ENCODE data around the gene COL8A2. TPM values are rescaled to one million over a fixed set of nuclear protein-coding genes. Genes with fewer than 3 reads are reported as not detected.
A peak's percentile ranks its signal among the peaks of the same experiment; 100 is the strongest.

The COL8A2 gene
- total RNA-seq, 2 donors from 2014 or later: 1.3 to 1.6 TPM

DNA sequence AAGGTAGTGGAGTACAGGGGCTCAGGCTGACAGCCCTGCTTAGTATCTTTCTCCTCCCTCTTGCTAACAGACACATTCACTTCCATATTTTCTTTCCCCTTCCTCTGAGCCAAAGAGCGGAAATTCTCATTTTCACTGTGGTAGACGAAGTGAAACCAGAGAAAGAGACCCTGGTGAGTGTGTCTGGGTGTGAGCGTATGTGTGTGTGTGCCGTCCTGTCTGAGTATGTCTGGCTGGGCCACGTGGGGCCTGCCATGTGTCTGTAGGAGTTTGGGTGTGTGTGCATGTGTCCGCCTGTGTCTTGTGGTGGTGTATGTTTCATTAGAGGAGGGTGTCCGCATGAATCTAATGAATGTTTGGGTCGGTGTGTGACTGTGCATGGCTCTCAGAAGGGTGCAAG is 1.7 kb downstream of the COL8A2 start:
- intact Hi-C loops (cut with DNase I): no loop called here
- Histone ChIP-seq H3K27ac (peak overlapping the region in 1 of 4 donors; percentile 44), H3K9me3 (no peaks in the 10 kb centered on the region), H3K4me3 (no peak overlapping the region), H3K27me3 (peaks cover 0 to 9% of the 10 kb centered on the region in 2 donors), H3K4me1 (peaks cover 5% of the 10 kb centered on the region), H3K36me3 (replicated peaks in 1 of 2; ENCODE audit: insufficient read depth in 1 of 2, low read depth in 2 of 2) (no peaks in the 10 kb centered on the region)
- DNase-seq (peak in 1 of 4 donors; percentile 48), ATAC-seq (no peak)
- no peak for TF ChIP-seq POLR2A (IDR thresholded peaks at IDR 0.05)
- no peak for TF ChIP-seq CTCF (IDR thresholded peaks at IDR 0.05)
- 55 to 61% methylated on average over 8 of the region's 8 CpGs for WGBS, 2 donors

GRCh38 chr1:36122062-36123030 is 2.7 kb downstream of the COL8A2 start:
- ATAC-seq (no peak), DNase-seq (no peak)
- Histone ChIP-seq H3K4me1 (peaks cover 5% of the 10 kb centered on the region), H3K27ac (peak overlapping the region in 1 of 4 donors; percentile 44), H3K36me3 (replicated peaks in 1 of 2; ENCODE audit: insufficient read depth in 1 of 2, low read depth in 2 of 2) (no peaks in the 10 kb centered on the region), H3K9me3 (no peaks in the 10 kb centered on the region), H3K27me3 (peaks cover 0 to 9% of the 10 kb centered on the region in 2 donors), H3K4me3 (no peak overlapping the region)
- TF ChIP-seq CTCF (IDR thresholded peaks at IDR 0.05): no peak
- WGBS, 2 donors: 82 to 85% methylated on average over 10 to 12 of the region's 12 CpGs
- intact Hi-C loops (cut with DNase I): no loop called here

DNA sequence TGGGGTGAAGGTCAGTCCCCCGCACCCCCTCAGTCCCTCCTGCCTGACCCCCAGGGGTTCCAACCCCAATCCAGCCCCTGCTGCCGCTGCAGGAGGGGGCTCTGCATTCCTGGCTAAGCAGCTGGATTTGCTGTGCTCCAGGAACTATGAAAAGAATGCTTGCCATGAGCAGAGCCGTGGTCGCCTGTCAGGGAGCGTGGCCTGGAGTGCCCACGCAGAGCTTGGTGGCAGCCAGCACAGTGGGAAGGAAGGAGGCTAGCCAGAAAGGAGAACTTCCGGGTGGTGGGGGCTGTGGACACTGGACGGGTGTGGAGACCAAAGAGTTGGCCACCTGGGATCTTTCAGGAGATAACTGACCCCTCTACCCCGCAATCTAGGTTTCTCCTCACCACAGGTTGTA is 5.6 kb downstream of the COL8A2 start:
- ATAC-seq: no peak
- Histone ChIP-seq H3K9me3 (no peaks in the 10 kb centered on the region), H3K27me3 (no peaks in the 10 kb centered on the region), H3K27ac (no peak overlapping the region), H3K36me3 (replicated peaks in 1 of 2; ENCODE audit: insufficient read depth in 1 of 2, low read depth in 2 of 2) (no peaks in the 10 kb centered on the region), H3K4me1 (no peaks in the 10 kb centered on the region), H3K4me3 (no peak overlapping the region)
- no peak for DNase-seq
- intact Hi-C loops (cut with DNase I): no loop called here
- TF ChIP-seq POLR2A (IDR thresholded peaks at IDR 0.05) (no peak), CTCF (IDR thresholded peaks at IDR 0.05) (no peak)
- WGBS, 2 donors: 49% methylated on average over 9 of the region's 9 CpGs; no CpG with 5 or more reads in 1 of the 2 donors

DNA sequence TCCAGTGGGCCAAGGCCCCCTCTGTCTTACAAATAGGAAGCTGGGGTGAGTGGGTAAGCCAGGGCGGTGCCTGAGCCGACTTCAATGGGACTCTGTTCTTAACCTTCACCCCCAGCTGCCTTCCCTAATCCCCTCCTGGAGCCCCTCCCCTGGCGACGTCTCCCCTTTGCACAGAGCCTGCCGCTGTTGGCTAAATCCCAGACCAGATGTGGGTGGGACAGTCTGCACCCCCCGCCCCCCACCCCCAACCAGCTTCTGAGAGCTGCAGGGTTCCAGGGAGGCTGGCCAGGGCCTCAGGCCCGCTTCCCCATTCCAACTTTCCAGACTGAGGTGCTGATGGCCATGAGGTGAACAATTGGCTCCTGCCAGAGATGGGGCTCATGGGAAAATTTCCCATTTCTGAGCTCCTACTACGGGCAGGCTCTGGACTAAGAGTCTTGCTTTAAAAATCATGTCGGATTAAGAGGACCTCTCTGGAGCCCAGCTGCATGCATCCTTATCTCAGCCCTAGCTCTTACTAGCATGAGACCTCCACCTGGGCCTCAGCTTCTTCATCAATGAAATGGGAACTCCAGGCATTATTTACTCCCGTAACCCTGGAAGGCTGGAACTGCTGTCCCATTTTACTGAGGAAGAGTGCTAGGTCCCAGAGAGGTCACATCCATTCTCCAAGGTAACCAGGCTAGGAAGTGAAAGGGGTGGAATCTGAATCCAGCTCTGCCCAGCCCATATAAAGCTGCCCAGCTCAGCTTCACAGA is 6.4 kb downstream of the COL8A2 start:
- DNase-seq: no peak

More for the DNA sequence above, 6.4 kb downstream of the COL8A2 start:
- Histone ChIP-seq H3K36me3 (replicated peaks in 1 of 2; ENCODE audit: insufficient read depth in 1 of 2, low read depth in 2 of 2) (no peaks in the 10 kb centered on the region), H3K27me3 (no peaks in the 10 kb centered on the region), H3K4me3 (no peak overlapping the region), H3K9me3 (no peaks in the 10 kb centered on the region), H3K27ac (no peak overlapping the region), H3K4me1 (no peaks in the 10 kb centered on the region)
- intact Hi-C loops (cut with DNase I): no loop called here
- TF ChIP-seq CTCF (IDR thresholded peaks at IDR 0.05) (no peak), POLR2A (IDR thresholded peaks at IDR 0.05) (no peak)
- WGBS, 2 donors: 58 to 62% methylated on average over 3 to 10 of the region's 10 CpGs
- no peak for ATAC-seq

All from body of pancreas (tissue), 4 donors.